GM12872 (cell line): ENCODE data around the gene CCR2.

Experiments
- TF ChIP-seq, protein P1 (sequence below): IDR thresholded peaks from 3 replicates; pipeline ENCODE4 v1.5.1; 2011; ENCODE audit warnings: low read depth, mild to moderate bottlenecking, low read length, moderate library complexity; ENCODE audit not compliant: insufficient read depth

Gene CCR2

DNA sequence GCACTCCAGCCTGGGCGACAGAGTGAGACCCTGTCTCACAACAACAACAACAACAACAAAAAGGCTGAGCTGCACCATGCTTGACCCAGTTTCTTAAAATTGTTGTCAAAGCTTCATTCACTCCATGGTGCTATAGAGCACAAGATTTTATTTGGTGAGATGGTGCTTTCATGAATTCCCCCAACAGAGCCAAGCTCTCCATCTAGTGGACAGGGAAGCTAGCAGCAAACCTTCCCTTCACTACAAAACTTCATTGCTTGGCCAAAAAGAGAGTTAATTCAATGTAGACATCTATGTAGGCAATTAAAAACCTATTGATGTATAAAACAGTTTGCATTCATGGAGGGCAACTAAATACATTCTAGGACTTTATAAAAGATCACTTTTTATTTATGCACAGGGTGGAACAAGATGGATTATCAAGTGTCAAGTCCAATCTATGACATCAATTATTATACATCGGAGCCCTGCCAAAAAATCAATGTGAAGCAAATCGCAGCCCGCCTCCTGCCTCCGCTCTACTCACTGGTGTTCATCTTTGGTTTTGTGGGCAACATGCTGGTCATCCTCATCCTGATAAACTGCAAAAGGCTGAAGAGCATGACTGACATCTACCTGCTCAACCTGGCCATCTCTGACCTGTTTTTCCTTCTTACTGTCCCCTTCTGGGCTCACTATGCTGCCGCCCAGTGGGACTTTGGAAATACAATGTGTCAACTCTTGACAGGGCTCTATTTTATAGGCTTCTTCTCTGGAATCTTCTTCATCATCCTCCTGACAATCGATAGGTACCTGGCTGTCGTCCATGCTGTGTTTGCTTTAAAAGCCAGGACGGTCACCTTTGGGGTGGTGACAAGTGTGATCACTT is 18.8 kb downstream of the CCR2 start:
- TF ChIP-seq, protein P1, sequence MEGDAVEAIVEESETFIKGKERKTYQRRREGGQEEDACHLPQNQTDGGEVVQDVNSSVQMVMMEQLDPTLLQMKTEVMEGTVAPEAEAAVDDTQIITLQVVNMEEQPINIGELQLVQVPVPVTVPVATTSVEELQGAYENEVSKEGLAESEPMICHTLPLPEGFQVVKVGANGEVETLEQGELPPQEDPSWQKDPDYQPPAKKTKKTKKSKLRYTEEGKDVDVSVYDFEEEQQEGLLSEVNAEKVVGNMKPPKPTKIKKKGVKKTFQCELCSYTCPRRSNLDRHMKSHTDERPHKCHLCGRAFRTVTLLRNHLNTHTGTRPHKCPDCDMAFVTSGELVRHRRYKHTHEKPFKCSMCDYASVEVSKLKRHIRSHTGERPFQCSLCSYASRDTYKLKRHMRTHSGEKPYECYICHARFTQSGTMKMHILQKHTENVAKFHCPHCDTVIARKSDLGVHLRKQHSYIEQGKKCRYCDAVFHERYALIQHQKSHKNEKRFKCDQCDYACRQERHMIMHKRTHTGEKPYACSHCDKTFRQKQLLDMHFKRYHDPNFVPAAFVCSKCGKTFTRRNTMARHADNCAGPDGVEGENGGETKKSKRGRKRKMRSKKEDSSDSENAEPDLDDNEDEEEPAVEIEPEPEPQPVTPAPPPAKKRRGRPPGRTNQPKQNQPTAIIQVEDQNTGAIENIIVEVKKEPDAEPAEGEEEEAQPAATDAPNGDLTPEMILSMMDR, result peak; percentile 73

GRCh38 chr3:46374755-46375154 is 20.8 kb downstream of the CCR2 start:
- TF ChIP-seq, protein P1, result no peak

GRCh38 chr3:46375218-46375617 is 21.3 kb downstream of the CCR2 start:
- TF ChIP-seq, protein P1, result no peak

GRCh38 chr3:46375814-46376213 is 21.9 kb downstream of the CCR2 start:
- TF ChIP-seq, protein P1, result no peak

GRCh38 chr3:46378426-46378942 is 24.6 kb downstream of the CCR2 start:
- TF ChIP-seq, protein P1, result peak; percentile 86

- TF ChIP-seq, protein P1, result no peak
Measured at GRCh38 chr3:46380471-46381221, 26.7 kb downstream of the CCR2 start.

- TF ChIP-seq, protein P1, result no peak
Measured at GRCh38 chr3:46381625-46382024, 27.7 kb downstream of the CCR2 start.
